ENCODE measurements around the gene ITGA5. TPM values are rescaled to one million over a fixed set of nuclear protein-coding genes. Genes with fewer than 3 reads are reported as not detected.

The ITGA5 gene
- total and polyA plus RNA-seq, 9 donors, result 32.6 to 100.0 (median 41.5) TPM

- Histone ChIP-seq H3K4me3 (no peak overlapping the region), H3K36me3 (no peaks in the 10 kb centered on the region), H3K27ac (no peak overlapping the region), H3K4me1 (ENCODE audit: insufficient read depth) (no peaks in the 10 kb centered on the region), H3K27me3 (no peaks in the 10 kb centered on the region), H3K9me3 (no peaks in the 10 kb centered on the region)
- TF ChIP-seq POLR2A (IDR thresholded peaks at IDR 0.05) (no peak), CTCF (IDR thresholded peaks at IDR 0.05) (no peak), EP300 (IDR thresholded peaks at IDR 0.05) (no peak)
- WGBS, 3 donors, result 47 to 57% (median 53%) methylated on average over 2 of the region's 2 CpGs
- intact Hi-C loops (cut with DNase I), result no loop called here
- peak in 1 of 5 donors; percentile 24 for DNase-seq
These were observed 44.0 kb upstream of the ITGA5 start for GRCh38 chr12:54463034-54463433.

GRCh38 chr12:54460317-54460923, 41.4 kb upstream of the ITGA5 start:
- no peak overlapping the region for H3K27ac ChIP-seq
- no peak for DNase-seq
- H3K9me3 ChIP-seq, result no peaks in the 10 kb centered on the region
- WGBS, 3 donors, result 68 to 78% (median 73%) methylated on average over 9 of the region's 9 CpGs
- no peaks in the 10 kb centered on the region for H3K36me3 ChIP-seq
- intact Hi-C loops (cut with DNase I), result no loop called here
- no peaks in the 10 kb centered on the region for H3K4me1 ChIP-seq (ENCODE audit: insufficient read depth)
- TF ChIP-seq CTCF (IDR thresholded peaks at IDR 0.05), result no peak
- TF ChIP-seq EP300 (IDR thresholded peaks at IDR 0.05), result no peak
- TF ChIP-seq POLR2A (IDR thresholded peaks at IDR 0.05), result no peak
- H3K27me3 ChIP-seq, result no peaks in the 10 kb centered on the region
- no peak overlapping the region for H3K4me3 ChIP-seq

GRCh38 chr12:54459355-54459754, 40.3 kb upstream of the ITGA5 start:
- Histone ChIP-seq H3K27ac (no peak overlapping the region), H3K4me3 (no peak overlapping the region), H3K36me3 (no peaks in the 10 kb centered on the region), H3K4me1 (ENCODE audit: insufficient read depth) (no peaks in the 10 kb centered on the region), H3K27me3 (no peaks in the 10 kb centered on the region), H3K9me3 (no peaks in the 10 kb centered on the region)
- no peak for TF ChIP-seq CTCF (IDR thresholded peaks at IDR 0.05)
- TF ChIP-seq POLR2A (IDR thresholded peaks at IDR 0.05), result no peak
- no peak for TF ChIP-seq EP300 (IDR thresholded peaks at IDR 0.05)
- intact Hi-C loops (cut with DNase I), result no loop called here
- no peak for DNase-seq
- WGBS, 3 donors, result 40 to 63% (median 61%) methylated on average over 2 to 3 of the region's 3 CpGs

- H3K4me1 ChIP-seq (ENCODE audit: insufficient read depth), result no peaks in the 10 kb centered on the region
- H3K9me3 ChIP-seq, result no peaks in the 10 kb centered on the region
- no peak for DNase-seq
- H3K27ac ChIP-seq, result no peak overlapping the region
- TF ChIP-seq EP300 (IDR thresholded peaks at IDR 0.05) (no peak), CTCF (IDR thresholded peaks at IDR 0.05) (no peak), POLR2A (IDR thresholded peaks at IDR 0.05) (no peak)
- H3K4me3 ChIP-seq, result no peak overlapping the region
- intact Hi-C loops (cut with DNase I), result no loop called here
- no peaks in the 10 kb centered on the region for H3K36me3 ChIP-seq
- H3K27me3 ChIP-seq, result no peaks in the 10 kb centered on the region
These were observed 36.8 kb upstream of the ITGA5 start for GRCh38 chr12:54455760-54456469.
